KMS-11 (cell line): ENCODE data around the gene VAV3.
A peak's percentile ranks its signal among the peaks of the same experiment; 100 is the strongest.

Source experiments
- H2AFZ ChIP-seq: fragments of 200-600 bp; sonication (generic); 2 replicates; pipeline ENCODE4 v1.6.1; 2016; ENCODE audit warnings: antibody characterized with exemption, mixed run types, low read depth
- H3K27ac ChIP-seq: fragments of 200-600 bp; sonication (generic); 2 replicates; pipeline ENCODE4 v1.6.1; 2016; ENCODE audit warnings: mild to moderate bottlenecking, mixed run types
- H3K27me3 ChIP-seq: fragments of 200-600 bp; sonication (generic); 2 replicates; pipeline ENCODE4 v1.6.1; 2017; ENCODE audit warnings: mild to moderate bottlenecking, low read depth, mixed run types, moderate library complexity; ENCODE audit not compliant: insufficient read depth
- H3K36me3 ChIP-seq: fragments of 200-600 bp; sonication (generic); 2 replicates; pipeline ENCODE4 v1.6.1; 2017; ENCODE audit warnings: mild to moderate bottlenecking, mixed run types; ENCODE audit not compliant: insufficient read depth
- H3K4me1 ChIP-seq: fragments of 200-600 bp; sonication (generic); 2 replicates; pipeline ENCODE4 v1.6.1; 2016; ENCODE audit warnings: mild to moderate bottlenecking, low read depth, mixed run types; ENCODE audit not compliant: poor library complexity, severe bottlenecking
- H3K4me2 ChIP-seq: fragments of 200-600 bp; sonication (generic); 2 replicates; pipeline ENCODE4 v1.7.0; 2016; ENCODE audit warnings: mild to moderate bottlenecking, mixed run types
- H3K4me3 ChIP-seq: fragments of 200-600 bp; sonication (generic); IDR thresholded peaks from 2 replicates; pipeline ENCODE4 v1.6.1; 2017; ENCODE audit warnings: low read depth, low read length, mixed read lengths; ENCODE audit not compliant: insufficient read depth
- H3K79me2 ChIP-seq: fragments of 200-600 bp; sonication (generic); 2 replicates; pipeline ENCODE4 v1.6.1; 2016; ENCODE audit warnings: low read depth, mixed run types; ENCODE audit not compliant: insufficient read depth
- H3K9ac ChIP-seq: fragments of 200-600 bp; sonication (generic); 2 replicates; pipeline ENCODE4 v1.6.1; 2016; ENCODE audit warnings: mild to moderate bottlenecking, mixed run types
- H4K20me1 ChIP-seq: fragments of 200-600 bp; sonication (generic); 2 replicates; pipeline ENCODE4 v1.6.1; 2016; ENCODE audit warnings: mild to moderate bottlenecking, mixed run types; ENCODE audit not compliant: insufficient read depth
- CTCF ChIP-seq: fragments of 200-600 bp; sonication (generic); conservative IDR thresholded peaks from 2 replicates; pipeline ENCODE4 v1.6.1; 2017; ENCODE audit warnings: low read depth, mild to moderate bottlenecking, antibody characterized with exemption, low read length, moderate library complexity, mixed read lengths

The VAV3 gene

GRCh38 chr1:107933736-107934135, 31.2 kb downstream of the VAV3 start:
- Histone ChIP-seq H2AFZ (peak overlapping the region; percentile 60; the same call in 1 of the 2 replicates), H3K36me3 (no peaks in the 10 kb centered on the region), H3K4me3 (no peak overlapping the region), H3K4me2 (peak overlapping the region; percentile 95; the same call in 1 of the 2 replicates), H4K20me1 (no peaks in the 10 kb centered on the region), H3K4me1 (peaks cover 59% of the 10 kb centered on the region), H3K9ac (no peak overlapping the region), H3K27me3 (no peaks in the 10 kb centered on the region), H3K27ac (peak overlapping the region; percentile 61; the same call in 1 of the 2 replicates), H3K79me2 (no peaks in the 10 kb centered on the region)
- no peak for TF ChIP-seq CTCF

DNA sequence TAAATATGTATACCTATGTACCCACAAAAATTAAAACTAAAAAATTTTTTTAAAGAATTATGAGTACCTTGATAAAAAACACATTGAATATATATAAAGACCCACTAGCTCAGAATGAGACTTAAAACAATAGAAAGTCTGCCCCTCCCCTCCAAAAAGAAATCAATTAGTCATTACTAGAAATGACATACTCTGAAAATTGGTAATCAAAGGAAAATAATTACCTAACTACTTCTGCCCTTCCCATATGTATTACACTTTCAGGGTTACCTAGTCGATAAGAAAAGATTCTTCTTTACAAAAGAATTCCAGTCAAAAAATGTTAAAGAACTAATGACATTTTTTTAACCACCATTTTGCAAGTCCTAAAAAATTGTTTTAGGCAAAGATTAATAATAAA, 34.7 kb downstream of the VAV3 start:
- Histone ChIP-seq H4K20me1 (no peaks in the 10 kb centered on the region), H3K4me1 (peaks cover 53% of the 10 kb centered on the region), H3K9ac (no peak overlapping the region), H3K79me2 (no peaks in the 10 kb centered on the region), H2AFZ (no peak overlapping the region), H3K4me2 (no peak overlapping the region), H3K4me3 (no peak overlapping the region), H3K27ac (no peak overlapping the region), H3K27me3 (no peaks in the 10 kb centered on the region), H3K36me3 (no peaks in the 10 kb centered on the region)
- no peak for TF ChIP-seq CTCF

- no peak for TF ChIP-seq CTCF
- Histone ChIP-seq H3K4me3 (no peak overlapping the region), H3K4me2 (no peak overlapping the region), H3K4me1 (peaks cover 32% of the 10 kb centered on the region), H3K27ac (no peak overlapping the region), H3K27me3 (no peaks in the 10 kb centered on the region), H3K36me3 (no peaks in the 10 kb centered on the region), H4K20me1 (no peaks in the 10 kb centered on the region), H3K79me2 (no peaks in the 10 kb centered on the region), H2AFZ (no peak overlapping the region), H3K9ac (no peak overlapping the region)
These were observed 37.2 kb downstream of the VAV3 start for GRCh38 chr1:107927820-107928219.

DNA sequence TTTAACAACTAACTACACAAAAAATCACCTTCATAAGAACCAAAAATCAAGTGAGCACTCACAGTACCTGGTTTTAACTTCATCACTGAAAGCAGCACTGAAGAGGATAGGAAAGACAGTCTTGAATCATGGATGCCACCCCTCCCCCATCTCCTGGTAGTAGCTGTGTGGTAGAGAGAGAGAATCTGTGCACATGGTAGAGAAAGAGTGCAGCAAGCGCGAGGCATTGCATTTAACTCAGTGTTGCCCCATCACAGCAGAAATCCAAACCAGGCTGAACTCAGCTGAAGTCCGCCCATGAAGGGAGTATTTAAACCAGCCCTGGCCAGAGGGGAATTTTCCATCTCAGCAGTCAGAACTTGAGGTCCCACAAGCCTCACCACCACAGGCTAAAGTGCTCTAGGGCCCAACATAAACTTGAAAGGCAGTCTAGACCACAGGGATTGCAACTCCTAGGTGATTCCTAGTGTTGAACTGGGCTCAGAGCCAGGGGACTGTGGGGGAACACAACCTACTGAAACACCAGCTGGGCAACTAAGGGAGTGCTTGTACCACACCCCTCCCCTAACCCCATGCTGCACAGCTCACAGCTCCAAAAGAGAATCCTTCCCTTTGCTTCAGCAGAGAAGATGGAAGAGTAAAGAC, 38.4 kb downstream of the VAV3 start:
- no peak overlapping the region for H3K9ac ChIP-seq
- peak overlapping the region; percentile 42 for H3K27ac ChIP-seq
- H3K36me3 ChIP-seq = no peaks in the 10 kb centered on the region
- H3K27me3 ChIP-seq = no peaks in the 10 kb centered on the region
- H3K79me2 ChIP-seq = no peaks in the 10 kb centered on the region
- peak overlapping the region; percentile 41 for H2AFZ ChIP-seq
- no peak overlapping the region for H3K4me3 ChIP-seq
- H3K4me2 ChIP-seq = peak overlapping the region; percentile 22; the same call in 1 of the 2 replicates
- peaks cover 29% of the 10 kb centered on the region for H3K4me1 ChIP-seq
- no peak for TF ChIP-seq CTCF
- H4K20me1 ChIP-seq = no peaks in the 10 kb centered on the region
